GM21515 (cell line): ENCODE results near the gene KCNE5.
"Not testable (repeated sequence)": the region's sequence is repeated elsewhere in the genome, so short reads cannot be mapped to it uniquely, and the experiment has no call there.

ENCODE experiments used
- ATAC-seq: cut with Tn5 transposase; IDR thresholded peaks from one replicate; pipeline ENCODE4 v1.9.1; 2021; ENCODE audit not compliant: unreplicated experiment

KCNE5 gene

DNA sequence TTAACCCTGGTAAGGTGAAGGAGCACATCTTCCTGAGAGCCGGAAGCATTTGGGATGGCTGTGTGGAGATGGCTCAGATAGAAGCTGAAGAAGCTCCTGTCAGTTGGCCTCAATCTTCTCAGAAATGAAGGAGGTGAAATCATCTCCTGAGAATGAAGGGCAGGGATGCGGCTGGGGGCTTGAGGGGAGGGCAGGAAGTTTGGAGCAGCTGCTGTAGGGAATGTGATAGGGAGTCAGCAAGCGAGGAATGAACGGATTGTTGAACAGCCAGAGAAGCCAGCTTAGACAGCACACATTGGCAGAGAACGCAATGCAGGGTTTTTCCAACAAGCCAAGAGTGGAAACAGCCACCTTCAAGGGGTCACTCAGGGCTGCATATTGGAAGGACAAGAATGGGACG lies 10.0 kb downstream of the KCNE5 start:
- ATAC-seq: no peak

DNA sequence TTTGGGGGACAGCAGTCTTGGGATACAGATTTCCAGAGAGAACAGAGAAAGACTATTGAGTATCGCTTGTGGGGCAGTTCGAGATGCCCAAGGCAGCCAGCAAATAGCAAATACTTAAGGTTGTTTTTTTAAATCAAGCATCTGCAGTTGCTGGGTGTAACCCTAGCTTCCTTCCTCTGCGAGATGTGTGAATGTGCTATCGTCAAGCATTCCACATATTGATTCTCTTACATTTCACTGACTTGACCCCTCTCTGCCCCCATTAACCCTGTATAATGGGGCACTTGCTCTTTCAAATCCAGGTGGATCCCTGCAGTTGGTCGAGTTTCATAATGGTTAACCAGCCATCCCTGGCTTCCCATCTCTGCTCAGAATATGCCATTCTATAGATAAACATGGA lies 23.5 kb downstream of the KCNE5 start:
- ATAC-seq: no peak

DNA sequence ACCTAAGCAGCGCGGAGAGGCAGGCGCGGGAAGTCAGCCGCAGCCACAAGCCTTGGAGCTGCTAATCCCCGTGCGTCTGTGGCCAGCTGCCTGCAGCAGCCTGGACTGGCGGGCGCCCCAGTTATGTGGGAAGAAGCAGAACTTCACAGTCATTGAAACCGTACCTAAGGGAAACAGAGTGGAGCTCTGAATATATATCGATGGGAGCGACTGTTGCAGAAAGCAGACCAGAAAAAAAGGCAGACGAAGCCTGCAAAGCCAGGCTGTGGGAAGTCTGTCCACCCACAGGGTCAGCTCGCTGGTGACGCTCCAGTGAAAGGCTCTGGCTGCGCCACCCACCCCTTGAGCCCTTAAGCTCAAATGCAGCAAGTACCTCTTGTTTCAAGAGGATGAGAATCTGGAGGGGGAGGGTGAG lies 24.7 kb downstream of the KCNE5 start:
- no peak for ATAC-seq

DNA sequence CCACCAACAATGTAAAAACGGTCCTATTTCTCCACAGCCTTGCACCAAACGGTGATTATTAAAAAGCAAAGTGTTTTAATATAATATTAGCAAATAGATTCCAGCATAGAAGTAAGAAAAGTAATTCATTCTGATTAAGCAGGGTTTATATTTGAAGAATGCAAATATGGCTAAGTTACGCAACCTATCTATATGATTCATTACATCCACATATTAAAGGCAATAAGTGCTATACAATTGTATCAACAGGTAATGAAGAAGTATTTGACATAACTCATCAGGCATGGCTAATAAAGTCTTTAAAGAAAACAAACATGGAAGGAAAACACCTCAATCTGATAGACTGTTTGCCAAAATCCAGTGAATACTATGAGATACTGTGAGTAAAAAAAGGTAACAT lies 29.0 kb downstream of the KCNE5 start:
- no peak for ATAC-seq

DNA sequence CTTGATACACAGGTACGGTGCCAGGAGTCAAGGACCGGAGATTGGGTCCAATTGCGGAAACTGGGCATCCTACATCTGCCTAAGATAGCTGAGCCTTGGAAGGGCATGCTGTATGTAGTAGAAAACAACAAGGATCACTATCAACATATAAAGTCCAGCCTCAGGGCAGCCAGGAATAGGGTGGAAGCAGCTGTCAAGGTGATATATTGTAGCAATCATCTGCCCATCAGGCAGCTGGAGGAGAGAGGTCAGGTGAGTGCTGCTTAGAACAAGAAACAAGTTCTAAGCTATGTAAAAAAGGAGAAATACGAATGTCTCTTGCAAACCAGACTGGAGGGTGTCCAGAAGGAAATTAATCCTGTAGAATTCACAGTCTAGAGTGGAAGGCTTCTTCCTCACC lies 34.8 kb downstream of the KCNE5 start:
- no peak for ATAC-seq

DNA sequence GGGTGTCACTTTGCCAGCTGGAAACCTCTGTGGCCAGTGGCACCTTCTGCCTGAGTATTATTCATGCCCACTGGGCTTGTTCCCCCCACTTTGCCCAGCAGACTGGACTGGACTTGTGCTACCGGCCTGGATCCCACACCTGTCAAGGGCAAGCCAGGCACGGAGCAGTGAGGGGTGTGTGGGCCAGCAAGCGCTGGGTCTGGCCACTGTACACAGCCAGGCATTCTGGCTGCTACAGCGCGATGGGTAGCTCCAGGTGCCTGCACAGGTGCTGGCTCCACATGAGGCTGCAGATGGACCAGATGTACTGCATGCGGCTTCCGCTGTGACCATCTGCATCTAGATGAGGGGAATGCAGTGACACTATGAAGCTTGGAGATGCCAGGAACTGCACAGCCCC lies 39.5 kb downstream of the KCNE5 start:
- no peak for ATAC-seq

DNA sequence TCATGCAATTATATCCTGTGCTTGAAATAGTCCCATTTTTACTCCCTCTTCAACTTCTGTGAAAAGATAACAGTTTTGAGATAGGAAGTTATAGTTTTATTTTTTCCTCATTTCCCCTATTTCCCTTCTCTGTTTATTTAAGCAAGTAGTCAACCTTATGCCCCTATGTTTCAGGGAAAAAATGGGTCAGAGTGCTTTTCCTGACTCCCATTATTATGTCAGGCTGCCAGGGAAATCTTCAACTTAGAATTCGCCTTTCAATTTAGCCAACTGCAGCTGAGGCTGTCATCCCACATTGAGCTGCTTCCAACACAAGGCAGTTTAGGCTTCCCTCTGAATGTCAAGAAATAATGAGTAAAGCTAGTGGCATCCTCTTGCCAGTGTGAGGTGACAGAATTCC lies 46.1 kb downstream of the KCNE5 start:
- no peak for ATAC-seq

DNA sequence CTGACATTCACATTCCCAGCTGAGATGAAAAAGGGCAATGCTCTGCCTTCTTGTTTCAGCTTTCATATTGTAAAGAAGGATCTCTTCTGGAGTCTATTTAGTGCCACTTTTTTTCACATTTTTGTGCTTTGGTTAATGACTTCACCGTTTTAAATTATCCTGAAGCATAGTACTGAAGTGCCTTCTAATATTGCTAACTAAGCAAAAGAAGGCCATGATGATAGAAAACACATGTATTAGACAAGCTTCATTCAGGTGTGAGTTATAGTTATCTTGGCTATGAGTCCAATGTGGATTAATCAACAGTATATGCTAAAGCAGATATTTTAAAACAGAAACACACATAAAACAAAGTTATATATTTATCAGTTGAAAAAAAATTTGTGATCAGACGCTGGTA lies 47.9 kb downstream of the KCNE5 start:
- ATAC-seq: no peak

DNA sequence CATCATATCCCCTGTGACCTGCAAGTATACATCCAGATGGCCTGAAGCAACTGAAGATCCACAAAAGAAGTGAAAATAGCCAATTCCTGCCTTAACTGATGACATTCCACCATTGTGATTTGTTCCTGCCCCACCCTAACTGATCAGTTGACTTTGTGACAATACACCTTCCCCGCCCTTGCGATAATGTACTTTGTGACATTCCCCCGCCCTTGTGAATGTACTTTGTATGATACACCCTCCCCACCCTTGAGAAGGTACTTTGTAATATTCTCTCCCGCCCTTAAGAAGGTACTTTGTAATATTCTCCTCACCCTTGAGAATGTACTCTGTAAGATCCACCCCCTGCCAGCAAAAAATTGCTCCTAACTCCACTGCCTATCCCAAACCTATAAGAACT lies 48.9 kb downstream of the KCNE5 start:
- ATAC-seq: not testable (repeated sequence)
